Neural crest cell (in vitro differentiated cells): ENCODE measurements around the gene NRG2. TPM values are rescaled to one million over a fixed set of nuclear protein-coding genes. Genes with fewer than 3 reads are reported as not detected.

ENCODE experiments used
- DNase-seq: peaks from one replicate; pipeline ENCODE4 v3.0.0; 2021; ENCODE audit warnings: low read depth, mixed read lengths, low spot score
- H3K27ac Mint-ChIP-seq: one replicate; pipeline ENCODE4 v1.8.0; 2021; ENCODE audit warnings: mild to moderate bottlenecking, mixed read lengths; ENCODE audit not compliant: unreplicated experiment
- H3K27me3 Mint-ChIP-seq: 2 replicates; pipeline ENCODE4 v1.8.0; 2021; ENCODE audit warnings: low read depth, mild to moderate bottlenecking, mixed read lengths
- H3K36me3 Mint-ChIP-seq: 2 replicates; pipeline ENCODE4 v1.8.0; 2021; ENCODE audit warnings: low read depth, mild to moderate bottlenecking, mixed read lengths
- H3K4me1 Mint-ChIP-seq: 2 replicates; pipeline ENCODE4 v1.8.0; 2021; ENCODE audit warnings: mixed read lengths
- H3K4me3 Mint-ChIP-seq: one replicate; pipeline ENCODE4 v1.8.0; 2021; ENCODE audit warnings: mild to moderate bottlenecking, mixed read lengths
- H3K9me3 Mint-ChIP-seq: 2 replicates; pipeline ENCODE4 v1.8.0; 2021; ENCODE audit warnings: mixed read lengths
- CTCF ChIP-seq: fragments of 200-600 bp; sonication (generic); conservative IDR thresholded peaks from 2 replicates; pipeline ENCODE4 v1.5.0; 2021; ENCODE audit warnings: antibody characterized with exemption, mild to moderate bottlenecking
- total RNA-seq: library from RNA; stranded (reverse); gene quantifications from 2 replicates; pipeline ENCODE4 v1.2.1, GENCODE V29; 2021

Gene NRG2
- total RNA-seq, 1 donor from 2014 or later, result 0.82 TPM

DNA sequence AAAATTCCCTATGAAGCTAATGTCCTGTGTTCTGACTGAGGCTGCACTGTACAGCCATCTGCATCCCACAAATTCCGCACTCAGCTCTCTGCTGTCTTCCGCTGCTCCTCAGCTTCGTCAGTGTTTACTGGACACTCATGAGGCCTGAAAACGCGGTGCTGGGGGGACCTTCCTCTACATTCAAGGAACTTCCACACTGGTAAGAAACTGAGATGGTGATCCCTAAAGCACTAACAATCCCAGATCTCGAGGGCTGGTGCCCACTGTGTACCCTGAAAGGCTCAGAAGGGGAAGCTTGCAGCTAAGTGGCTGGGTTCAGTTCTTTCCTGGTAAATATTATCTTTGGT lies 117.9 kb downstream of the NRG2 start:
- Mint-ChIP-seq H3K9me3 (no peaks in the 10 kb centered on the region), H3K4me1 (no peaks in the 10 kb centered on the region), H3K27ac (no peak overlapping the region), H3K36me3 (no peaks in the 10 kb centered on the region), H3K4me3 (no peak overlapping the region), H3K27me3 (peaks cover 51% of the 10 kb centered on the region)
- DNase-seq, result no peak
- no peak for TF ChIP-seq CTCF

GRCh38 chr5:139924294-139925215 lies 118.5 kb downstream of the NRG2 start:
- H3K27ac Mint-ChIP-seq, result no peak overlapping the region
- peaks cover 45% of the 10 kb centered on the region for H3K27me3 Mint-ChIP-seq
- H3K9me3 Mint-ChIP-seq, result no peaks in the 10 kb centered on the region
- DNase-seq, result no peak
- H3K4me3 Mint-ChIP-seq, result no peak overlapping the region
- H3K4me1 Mint-ChIP-seq, result no peaks in the 10 kb centered on the region
- no peaks in the 10 kb centered on the region for H3K36me3 Mint-ChIP-seq
- TF ChIP-seq CTCF, result no peak

DNA sequence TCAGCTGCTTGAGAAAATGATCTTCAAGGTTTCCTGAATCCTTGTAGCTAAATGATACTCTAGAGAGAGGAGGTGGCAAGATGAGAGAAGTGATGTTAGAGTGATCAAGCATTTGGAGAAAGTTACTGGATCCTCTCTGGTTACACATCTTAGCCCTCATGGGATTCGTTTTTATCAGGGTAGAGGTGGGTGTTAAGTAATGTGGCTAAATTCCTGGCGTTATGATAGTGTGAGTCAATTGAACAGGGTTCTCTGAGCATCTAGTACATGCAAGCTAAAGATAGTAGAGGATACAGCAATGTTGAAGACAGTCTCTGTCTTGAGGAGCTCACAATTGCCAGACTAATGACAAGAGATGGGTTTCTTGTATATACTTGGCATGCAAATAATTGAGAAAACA lies 123.8 kb downstream of the NRG2 start:
- peaks cover 2% of the 10 kb centered on the region for H3K9me3 Mint-ChIP-seq
- H3K4me3 Mint-ChIP-seq, result no peak overlapping the region
- H3K36me3 Mint-ChIP-seq, result no peaks in the 10 kb centered on the region
- no peak overlapping the region for H3K27ac Mint-ChIP-seq
- no peak for TF ChIP-seq CTCF
- no peak for DNase-seq
- no peaks in the 10 kb centered on the region for H3K4me1 Mint-ChIP-seq
- H3K27me3 Mint-ChIP-seq, result peaks cover 43% of the 10 kb centered on the region

GRCh38 chr5:139915834-139916233 lies 127.3 kb downstream of the NRG2 start:
- DNase-seq, result no peak
- H3K36me3 Mint-ChIP-seq, result no peaks in the 10 kb centered on the region

DNA sequence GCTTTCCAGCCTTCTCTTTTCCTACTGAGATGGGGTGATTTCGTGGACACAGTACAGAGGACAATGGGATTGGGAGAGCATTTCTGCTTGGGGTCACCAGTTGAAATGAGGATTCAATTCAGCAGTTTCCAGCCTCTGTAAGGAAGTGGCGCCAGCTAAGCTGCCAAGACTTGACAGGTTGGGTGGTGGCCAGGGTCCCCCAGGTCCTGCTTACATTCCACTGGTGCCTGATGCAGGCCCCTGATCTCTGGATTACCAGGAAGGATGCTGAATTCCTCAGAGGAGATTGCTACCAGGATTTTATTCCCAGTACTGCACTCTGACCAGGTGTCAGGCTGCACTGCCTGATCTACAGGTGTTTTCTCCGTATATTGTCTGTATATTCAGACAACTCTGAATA lies 127.8 kb downstream of the NRG2 start:
- Mint-ChIP-seq H3K4me3 (no peak overlapping the region), H3K36me3 (no peaks in the 10 kb centered on the region), H3K9me3 (peaks cover 2% of the 10 kb centered on the region), H3K4me1 (no peaks in the 10 kb centered on the region), H3K27me3 (peaks cover 32% of the 10 kb centered on the region), H3K27ac (no peak overlapping the region)
- DNase-seq, result no peak
- TF ChIP-seq CTCF, result no peak

More at GRCh38 chr5:139915834-139916233, 127.3 kb downstream of the NRG2 start:
- H3K27me3 Mint-ChIP-seq, result peaks cover 32% of the 10 kb centered on the region
- no peaks in the 10 kb centered on the region for H3K4me1 Mint-ChIP-seq
- no peak overlapping the region for H3K27ac Mint-ChIP-seq
- no peak overlapping the region for H3K4me3 Mint-ChIP-seq
- no peak for TF ChIP-seq CTCF
- peaks cover 2% of the 10 kb centered on the region for H3K9me3 Mint-ChIP-seq
